NCI-H526 treated with DMSO at 0.1 percent for 48 hours (cell line): ENCODE results near the gene FLAD1.

Experiments
- DNase-seq: peaks from one replicate; lab custom pipeline; 2025; lab: John Stamatoyannopoulos, UW

The FLAD1 gene

GRCh38 chr1:155017041-155017945 lies 34.1 kb downstream of the FLAD1 start:
- peak; percentile 94 for DNase-seq

- no peak for DNase-seq
Observed at GRCh38 chr1:155017946-155018316, 34.8 kb downstream of the FLAD1 start.

GRCh38 chr1:155018617-155019348 lies 35.6 kb downstream of the FLAD1 start:
- no peak for DNase-seq

GRCh38 chr1:155019377-155020245 lies 36.5 kb downstream of the FLAD1 start:
- DNase-seq = no peak

GRCh38 chr1:155022136-155022926 lies 39.2 kb downstream of the FLAD1 start:
- DNase-seq = no peak

- DNase-seq = no peak
Observed at GRCh38 chr1:155022927-155023236, 39.7 kb downstream of the FLAD1 start.

GRCh38 chr1:155023627-155024026 lies 40.5 kb downstream of the FLAD1 start:
- DNase-seq = no peak

- DNase-seq = no peak
Observed at GRCh38 chr1:155024315-155024714, 41.2 kb downstream of the FLAD1 start.

- DNase-seq = no peak
Observed at GRCh38 chr1:155026154-155026553, 43.0 kb downstream of the FLAD1 start.

- DNase-seq = no peak
Observed at GRCh38 chr1:155026588-155026987, 43.4 kb downstream of the FLAD1 start.

- DNase-seq = no peak
Observed at GRCh38 chr1:155029513-155030242, 46.5 kb downstream of the FLAD1 start.

GRCh38 chr1:155030243-155030795 lies 47.2 kb downstream of the FLAD1 start:
- no peak for DNase-seq

- no peak for DNase-seq
Observed at GRCh38 chr1:155030899-155031298, 47.8 kb downstream of the FLAD1 start.

GRCh38 chr1:155032886-155033285 lies 49.7 kb downstream of the FLAD1 start:
- no peak for DNase-seq

GRCh38 chr1:155033524-155033923 lies 50.4 kb downstream of the FLAD1 start, which contains the start of the genes DCST1 and DCST2:
TSS of gene DCST1 (plus strand) at chr1:155033824. CDS start at chr1:155034037, 213 bp downstream.
TSS of gene DCST2 (minus strand) at chr1:155033781. CDS start at chr1:155033701, 80 bp downstream.
- DNase-seq = no peak

GRCh38 chr1:155034318-155035208 lies 51.4 kb downstream of the FLAD1 start:
- DNase-seq = no peak

GRCh38 chr1:155035936-155036335 lies 52.8 kb downstream of the FLAD1 start:
- DNase-seq = no peak

GRCh38 chr1:155037043-155037442 lies 53.9 kb downstream of the FLAD1 start:
- no peak for DNase-seq

GRCh38 chr1:155037851-155038441 lies 54.8 kb downstream of the FLAD1 start:
- no peak for DNase-seq
